Diencephalon (tissue), 1 donor: ENCODE data around the gene SEPTIN5. TPM values are rescaled to one million over a fixed set of nuclear protein-coding genes. Genes with fewer than 3 reads are reported as not detected.

Experiments used
- total RNA-seq: library from RNA; depleted of rRNA; stranded (reverse); fragments of >200 nt; gene quantifications from one replicate; pipeline ENCODE4 v1.2.3, GENCODE V29; 2014

Gene SEPTIN5
- 178 TPM for total RNA-seq

DNA sequence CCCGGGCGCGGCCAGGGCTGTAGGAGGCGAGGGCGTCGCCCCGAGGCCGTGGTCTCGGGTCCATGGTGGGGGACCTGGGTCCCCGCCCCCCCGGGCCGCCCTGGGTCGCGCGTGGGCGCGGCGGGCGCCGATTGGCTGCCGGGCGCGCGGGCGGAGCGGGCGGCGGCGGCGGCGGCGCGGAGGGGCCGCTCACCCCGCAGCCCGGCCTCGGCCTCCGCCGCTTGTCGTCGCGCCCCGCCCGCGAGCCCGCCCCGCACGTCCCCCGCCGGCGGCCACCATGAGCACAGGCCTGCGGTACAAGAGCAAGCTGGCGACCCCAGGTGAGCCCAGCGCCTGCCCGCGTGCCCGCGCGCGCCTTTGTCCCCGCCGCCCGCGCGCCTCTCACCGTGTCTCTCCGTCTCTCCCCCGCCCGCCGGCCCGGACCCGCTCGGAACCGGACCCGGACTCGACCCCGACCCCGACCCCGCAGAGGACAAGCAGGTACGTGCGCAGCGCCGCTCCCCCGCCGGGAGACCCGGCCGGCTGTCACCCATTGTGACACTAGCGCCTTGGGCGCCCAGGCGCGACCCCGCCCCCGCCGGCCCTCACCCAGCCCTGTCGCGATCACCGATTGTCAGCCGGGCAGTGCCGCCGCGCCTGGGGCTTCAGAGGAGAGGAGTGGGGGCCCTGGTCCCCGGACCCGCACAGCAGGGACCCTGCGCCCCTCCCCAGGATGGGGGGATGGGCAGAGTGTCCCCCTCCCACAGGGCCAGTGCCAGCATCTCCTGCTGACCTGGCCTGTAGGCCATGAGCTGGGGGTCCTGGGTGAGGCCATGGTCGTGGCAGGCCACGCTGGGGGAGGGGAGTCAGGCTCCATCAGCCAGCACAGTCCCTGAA, at the start of gene SEPTIN5:
SEPTIN5 (plus strand) TSS at position 192 of the 876 bp plus-strand sequence; CDS start at position 278, 86 bp downstream.

DNA sequence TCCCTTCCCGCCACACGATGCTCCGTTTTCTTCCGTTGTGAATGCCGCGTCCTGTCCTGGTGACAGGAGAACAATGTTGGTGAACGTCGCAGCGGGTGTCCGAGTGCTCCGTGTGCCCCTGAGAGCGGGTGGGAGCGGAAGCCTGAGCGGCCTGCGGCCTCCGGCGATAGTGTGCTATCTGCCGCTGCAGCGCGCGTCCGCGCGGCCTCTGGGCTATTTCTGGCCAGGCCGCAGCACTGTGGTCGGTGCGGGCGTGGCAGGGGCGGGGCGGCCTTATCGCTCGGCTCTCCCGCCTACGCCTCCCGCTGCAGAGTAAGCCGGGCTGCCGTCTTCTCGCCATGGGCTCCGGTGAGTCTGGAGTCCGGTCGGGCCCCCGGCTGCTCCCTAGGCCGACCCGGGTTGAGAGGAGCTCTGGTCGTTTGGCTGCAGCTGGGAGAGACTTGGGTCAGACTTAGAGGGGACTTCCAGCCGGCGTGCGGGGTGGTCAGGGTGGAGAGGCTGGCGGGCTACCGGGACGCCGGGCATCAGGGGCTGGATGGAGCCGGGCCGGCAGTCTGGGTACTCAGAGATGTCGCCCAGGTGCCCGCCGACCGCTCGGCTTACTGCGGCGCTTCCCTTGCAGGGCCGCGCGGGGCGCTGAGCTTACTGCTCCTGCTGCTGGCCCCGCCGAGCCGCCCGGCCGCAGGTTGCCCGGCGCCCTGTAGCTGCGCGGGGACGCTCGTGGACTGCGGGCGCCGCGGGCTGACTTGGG, 9.1 kb downstream of the SEPTIN5 start, which contains the start of gene GP1BB:
GP1BB (plus strand) TSS at position 308 of the 751 bp plus-strand sequence; CDS start at position 339, 31 bp downstream.

DNA sequence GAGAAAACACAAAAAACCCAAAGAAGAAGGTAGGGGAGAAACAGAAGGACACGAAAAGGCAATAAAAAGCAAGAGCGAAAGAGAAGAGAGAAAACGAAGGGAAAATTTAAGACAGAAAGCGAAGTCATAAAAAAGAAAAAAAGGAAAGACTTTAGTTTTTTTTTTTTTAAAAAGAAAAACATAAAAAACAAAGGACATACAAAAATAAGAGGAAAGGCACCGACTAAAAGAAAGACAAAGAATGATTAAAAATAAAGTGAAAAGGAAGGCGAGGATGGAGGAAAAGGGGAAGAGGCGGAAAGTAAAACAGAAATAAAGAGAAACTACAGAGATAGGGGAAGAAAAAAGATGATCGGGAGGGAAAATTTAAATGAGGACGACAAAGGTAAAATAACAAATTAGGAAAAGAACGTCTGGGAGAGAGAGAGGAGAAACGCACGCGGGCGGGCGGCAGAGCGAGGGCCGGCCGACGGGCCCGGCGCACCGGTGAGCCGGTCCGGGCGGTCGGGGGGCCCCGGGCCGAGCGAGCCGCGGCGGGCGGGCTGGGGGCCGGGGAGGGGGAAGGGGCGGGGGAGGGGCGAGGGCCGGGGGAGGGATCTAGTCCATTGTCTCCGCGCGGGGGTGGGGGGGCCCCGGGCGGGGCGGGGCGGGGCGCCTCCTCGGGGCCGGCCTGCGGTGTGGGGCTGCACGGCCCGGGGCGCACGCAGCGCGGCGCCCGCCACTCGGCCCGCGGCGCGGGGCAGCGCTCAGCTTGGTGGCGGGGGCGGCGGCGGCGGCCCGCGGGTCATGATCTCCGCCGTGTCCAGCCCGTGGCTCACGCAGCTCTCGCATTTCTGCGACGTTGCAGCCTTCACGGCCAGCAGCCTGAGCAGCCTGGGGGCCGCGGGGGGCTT, 46.0 kb downstream of the SEPTIN5 start, which contains the start of gene TBX1:
TBX1 (plus strand) TSS at position 721 of the 893 bp plus-strand sequence; CDS start at position 787, 66 bp downstream.

Other genes with a start within 250 kb of the SEPTIN5 start
- gene UFD1, start 235.3 kb upstream of the SEPTIN5 start, total RNA-seq: 29.1 TPM
- 1.8 TPM for gene CDC45, start 234.6 kb upstream of the SEPTIN5 start, total RNA-seq
- gene CLDN5, start 190.1 kb upstream of the SEPTIN5 start, total RNA-seq: 91.8 TPM
- gene GP1BB, start 9.0 kb downstream of the SEPTIN5 start, total RNA-seq: 16.8 TPM
- gene TBX1, start 46.3 kb downstream of the SEPTIN5 start, total RNA-seq: not detected
- gene GNB1L, start 140.4 kb downstream of the SEPTIN5 start, total RNA-seq: 2.5 TPM
- gene RTL10, start 140.4 kb downstream of the SEPTIN5 start, total RNA-seq: 17.5 TPM
- gene COMT, start 227.3 kb downstream of the SEPTIN5 start, total RNA-seq: 46.6 TPM
- gene TXNRD2, start 227.3 kb downstream of the SEPTIN5 start, total RNA-seq: 14.1 TPM